Psoas muscle (tissue), 8 donors: ENCODE measurements around the gene TAS2R16. TPM values are rescaled to one million over a fixed set of nuclear protein-coding genes. Genes with fewer than 3 reads are reported as not detected.
"Not testable (repeated sequence)": the region's sequence is repeated elsewhere in the genome, so short reads cannot be mapped to it uniquely, and the experiment has no call there.

Experiments
- ATAC-seq, 4 donors: fragments of 200-7000 bp; cut with Tn5 transposase; one replicate each; pipeline ENCODE4 v1.9.1; 2020; ENCODE audit warnings: moderate library complexity in 3 of 4, mild to moderate bottlenecking in 2 of 4
- DNase-seq, 2 donors: peaks; one replicate each; pipeline ENCODE4 v3.0.0-alpha.2; 2020
- H3K27ac ChIP-seq: fragments of 200-600 bp; one replicate; pipeline ENCODE4 v1.8.0; 2022
- H3K27me3 ChIP-seq, 3 donors: fragments of 200-600 bp in 1 of 3; one replicate each; pipeline versions ENCODE4 v1.6.1 to v1.8.0; 2013 to 2022; ENCODE audit warnings: low read length in 2 of 3, mild to moderate bottlenecking in 2 of 3, moderate library complexity in 1 of 3; ENCODE audit not compliant: insufficient read depth in 3 of 3
- H3K36me3 ChIP-seq, 2 donors: fragments of 200-600 bp in 1 of 2; one replicate each; pipeline versions ENCODE4 v1.6.1 to v1.8.0; 2013 to 2022; ENCODE audit warnings: low read depth in 1 of 2, mild to moderate bottlenecking in 1 of 2, moderate library complexity in 1 of 2; ENCODE audit not compliant: insufficient read depth in 1 of 2
- H3K4me1 ChIP-seq: fragments of 200-600 bp; one replicate; pipeline ENCODE4 v1.8.0; 2022
- H3K4me3 ChIP-seq: fragments of 200-600 bp; one replicate; pipeline ENCODE4 v1.8.0; 2022; ENCODE audit warnings: mild to moderate bottlenecking
- H3K9me3 ChIP-seq: fragments of 200-600 bp; one replicate; pipeline ENCODE4 v1.8.0; 2022
- CTCF ChIP-seq: fragments of 200-600 bp; IDR thresholded peaks from one replicate; pipeline ENCODE4 v1.8.0; 2022; ENCODE audit warnings: antibody characterized with exemption
- WGBS, 3 donors: extraction: QIAGEN DNeasy Blood & Tissue Kit; methylation state at CpG; one replicate each; pipeline versions ENCODE4 v1.1.6 to v1.1.7; 2013; 5-methylcytosine and 5-hydroxymethylcytosine counted together
- intact Hi-C, 2 donors: fragments of 100-400 bp; cut with DNase I; formaldehyde crosslinking; loops; one replicate each; pipeline versions ENCODE4 v1.11.0 to v1.14.2; 2022
- polyA plus RNA-seq, 3 donors: library from polyadenylated mRNA; stranded (reverse); fragments of 200-250 nt; gene quantifications; one replicate each; pipeline ENCODE4 v1.2.3, GENCODE V29; 2013
- total RNA-seq, 4 donors: library from RNA; stranded (reverse); fragmentation: NEBNext Ultra II Directional in 2 of 4; extraction: Animal tissue kit (Norgen Biotek cat#: 25700) in 2 of 4; gene quantifications; one replicate each; pipeline versions ENCODE4 v1.2.1 to v1.2.4, GENCODE V29; 2021 to 2023
- donor health status: healthy with polysubstance abuse.
- donor health status: DM: no; HTN: no; CAD: no; lungs with moderate emphysema.
- donor health status: Bipolar disorder and iron deficiency.
- donor health status: healthy.
- donor health status: DM: yes; HTN: yes; CAD: no.
- donor health status: DM: no; HTN: no; CAD: no.
- donor health status: DM: no; HTN: no; CAD: no.
- donor health status: DM: yes; HTN: yes; CAD: no.

TAS2R16 gene
- total and polyA plus RNA-seq, 7 donors, result not detected

- Histone ChIP-seq H3K27me3 (no peaks in the 10 kb centered on the region), H3K36me3 (no peaks in the 10 kb centered on the region), H3K9me3 (no peaks in the 10 kb centered on the region), H3K4me3 (no peak overlapping the region), H3K27ac (no peak overlapping the region), H3K4me1 (no peaks in the 10 kb centered on the region)
- 41 to 62% (median 51%) methylated on average over 6 of the region's 6 CpGs for WGBS, 3 donors
- no peak for DNase-seq
- no peak for ATAC-seq
- no peak for TF ChIP-seq CTCF
- intact Hi-C loops, result no loop called here
These were observed 24.5 kb downstream of the TAS2R16 start for GRCh38 chr7:122970740-122971725.

GRCh38 chr7:122968389-122968788 is 27.1 kb downstream of the TAS2R16 start:
- ATAC-seq, result no peak
- H3K36me3 ChIP-seq, result no peaks in the 10 kb centered on the region

GRCh38 chr7:122965306-122965705 is 30.2 kb downstream of the TAS2R16 start:
- Histone ChIP-seq H3K9me3 (no peaks in the 10 kb centered on the region), H3K27me3 (no peaks in the 10 kb centered on the region), H3K36me3 (no peaks in the 10 kb centered on the region), H3K4me1 (no peaks in the 10 kb centered on the region), H3K27ac (no peak overlapping the region), H3K4me3 (no peak overlapping the region)
- WGBS, 3 donors, result 22 to 25% (median 22%) methylated on average over 2 of the region's 2 CpGs
- ATAC-seq, result no peak
- intact Hi-C loops, result no loop called here
- no peak for TF ChIP-seq CTCF
- no peak for DNase-seq

More at GRCh38 chr7:122968389-122968788, 27.1 kb downstream of the TAS2R16 start:
- Histone ChIP-seq H3K27ac (no peak overlapping the region), H3K4me1 (no peaks in the 10 kb centered on the region), H3K27me3 (no peaks in the 10 kb centered on the region), H3K9me3 (no peaks in the 10 kb centered on the region), H3K4me3 (no peak overlapping the region)
- no peak for TF ChIP-seq CTCF
- 53 to 70% (median 61%) methylated on average over 4 of the region's 4 CpGs for WGBS, 3 donors
- intact Hi-C loops, result no loop called here
- no peak for DNase-seq

GRCh38 chr7:122953678-122954077 is 41.8 kb downstream of the TAS2R16 start:
- H3K4me3 ChIP-seq, H3K27me3 ChIP-seq, H3K36me3 ChIP-seq, H3K27ac ChIP-seq, intact Hi-C loops, DNase-seq, ATAC-seq, H3K4me1 ChIP-seq, H3K9me3 ChIP-seq: not testable (repeated sequence)
- 94 to 99% (median 96%) methylated on average over 2 of the region's 2 CpGs for WGBS, 3 donors

GRCh38 chr7:122951006-122951405 is 44.5 kb downstream of the TAS2R16 start:
- no peak overlapping the region for H3K4me3 ChIP-seq
- no peaks in the 10 kb centered on the region for H3K4me1 ChIP-seq
- 83 to 89% (median 87%) methylated on average over 2 of the region's 2 CpGs for WGBS, 3 donors
- no peak for ATAC-seq
- DNase-seq, result no peak
- H3K36me3 ChIP-seq, result no peaks in the 10 kb centered on the region
- TF ChIP-seq CTCF, result no peak
- H3K27me3 ChIP-seq, result peaks cover 0 to 2% (median 0%) of the 10 kb centered on the region in 3 donors
- intact Hi-C loops, result no loop called here
- H3K9me3 ChIP-seq, result no peaks in the 10 kb centered on the region
- no peak overlapping the region for H3K27ac ChIP-seq
